Measurements from ENCODE around the gene SYTL3. TPM values are rescaled to one million over a fixed set of nuclear protein-coding genes. Genes with fewer than 3 reads are reported as not detected.

SYTL3 gene
- total and polyA plus RNA-seq, 10 of the 15 experiments (the other 5 are each of a cell fraction or from before 2014, with no cell fraction given), result 3.3 to 12.1 (median 6.9) TPM

DNA sequence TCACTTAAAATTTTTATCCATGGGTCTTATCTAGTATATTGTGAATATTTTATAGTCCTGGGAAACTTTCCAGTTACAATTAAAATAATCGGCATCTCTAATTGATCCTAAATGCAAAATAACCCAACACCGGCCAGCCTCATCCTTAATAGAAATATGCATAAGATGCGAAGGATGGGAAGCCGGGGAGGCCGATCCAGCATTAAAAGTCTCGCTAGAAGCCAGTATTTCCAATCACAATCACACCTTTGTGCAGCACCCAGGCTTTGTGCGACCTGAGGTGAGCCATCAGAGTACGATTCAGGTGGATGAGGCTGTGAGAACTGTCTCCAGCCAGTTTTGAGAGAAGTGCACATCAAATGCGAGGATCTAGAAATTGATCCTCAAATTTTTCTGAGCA lies 104.0 kb downstream of the SYTL3 start:
- Histone ChIP-seq H3K9ac (ENCODE audit: control insufficient read depth, insufficient read depth, low read length) (no peak overlapping the region), H3K4me1 (ENCODE audit: control insufficient read depth, insufficient read depth, low read length) (no peaks in the 10 kb centered on the region; the same call in 1 of the 2 replicates), H3K36me3 (ENCODE audit: control insufficient read depth in 2 of 2, insufficient read depth in 2 of 2, low read length in 1 of 2) (no peaks in the 10 kb centered on the region), H3K4me3 (no peak overlapping the region), H3K27me3 (replicated peaks in 1 of 2; ENCODE audit: control insufficient read depth in 2 of 2, insufficient read depth in 2 of 2, low read length in 1 of 2) (no peaks in the 10 kb centered on the region), H2AFZ (ENCODE audit: control insufficient read depth, low read depth, low read length) (no peak overlapping the region), H4K20me1 (ENCODE audit: control insufficient read depth, insufficient read depth) (no peaks in the 10 kb centered on the region; the same call in 1 of the 2 replicates), H3K27ac (ENCODE audit: control insufficient read depth, insufficient read depth) (no peak overlapping the region), H3K4me2 (ENCODE audit: control insufficient read depth, insufficient read depth) (no peak overlapping the region), H3K79me2 (ENCODE audit: control insufficient read depth, insufficient read depth, low read length) (no peaks in the 10 kb centered on the region), H3K9me3 (replicated peaks; ENCODE audit: control insufficient read depth, insufficient read depth, low read length) (no peaks in the 10 kb centered on the region)
- TF ChIP-seq PML (IDR thresholded peaks at IDR 0.05; ENCODE audit: low read length) (no peak), SUZ12 (IDR thresholded peaks at IDR 0.05; ENCODE audit: unreplicated experiment) (no peak), EGR1 (IDR thresholded peaks at IDR 0.05; ENCODE audit: borderline replicate concordance in 1 of 2, low read depth in 2 of 2, low read length in 2 of 2) (no peak), SP1 (IDR thresholded peaks at IDR 0.05; ENCODE audit: low read depth, low read length) (no peak), TAF1 (IDR thresholded peaks at IDR 0.05; ENCODE audit: borderline replicate concordance, low read depth, low read length) (no peak), RAD21 (IDR thresholded peaks at IDR 0.05; ENCODE audit: insufficient read depth, low read depth, low read length) (no peak), SMARCA5 (IDR thresholded peaks at IDR 0.05) (no peak), NFYB (IDR thresholded peaks at IDR 0.05; ENCODE audit: insufficient read depth, low read depth, low read length) (no peak), DPF2 (IDR thresholded peaks at IDR 0.05) (no peak), CREM (IDR thresholded peaks at IDR 0.05; ENCODE audit: low read depth) (no peak), ZNF207 (IDR thresholded peaks at IDR 0.05; ENCODE audit: borderline replicate concordance) (no peak), BMI1 (IDR thresholded peaks at IDR 0.05; ENCODE audit: borderline replicate concordance) (no peak), ETV6 (conservative IDR thresholded peaks at IDR 0.05 in 1 of 2, IDR thresholded peaks at IDR 0.05 in 1 of 2; ENCODE audit: borderline replicate concordance in 1 of 2, low read depth in 1 of 2) (no peak), SMAD5 (IDR thresholded peaks at IDR 0.05; ENCODE audit: low read depth) (no peak)
- TF ChIP-seq, protein P1, sequence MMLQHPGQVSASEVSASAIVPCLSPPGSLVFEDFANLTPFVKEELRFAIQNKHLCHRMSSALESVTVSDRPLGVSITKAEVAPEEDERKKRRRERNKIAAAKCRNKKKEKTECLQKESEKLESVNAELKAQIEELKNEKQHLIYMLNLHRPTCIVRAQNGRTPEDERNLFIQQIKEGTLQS (IDR thresholded peaks at IDR 0.05; ENCODE audit: borderline replicate concordance, extremely low read depth, low read depth, low read length), result no peak
- no TSS peak for BruUV-seq (replicated peaks)
- ATAC-seq (no peak), DNase-seq (ENCODE audit: low read depth, low spot score) (no peak), FAIRE-seq (no peak)
- in situ Hi-C loops (cut with MboI) (no loop called here), intact Hi-C loops (cut with micrococcal nuclease; ENCODE audit: unreplicated experiment) (no loop called here)
- SMC1A ChIA-PET (ENCODE audit: uncharacterized antibody, unreplicated experiment), result no interaction called here
- POLR2A ChIA-PET, result no interaction called here
- CTCF ChIA-PET, result no interaction called here
- 89% methylated on average over 9 of the region's 9 CpGs for WGBS (ENCODE audit: insufficient coverage, insufficient replicate concordance, low lambda C conversion rate, missing lambda C conversion rate)
- RAD21 ChIA-PET (ENCODE audit: unreplicated experiment), result no interaction called here

All from GM12878 (cell line).